NK-92 treated with Interleukin-12 subunit alpha and Interleukin-12 subunit beta, amount 100 ng/mL, for 24 hours (cell line): Measurements from ENCODE around the gene C13orf42.
"Not testable (repeated sequence)": the region's sequence is repeated elsewhere in the genome, so short reads cannot be mapped to it uniquely, and the experiment has no call there.

Experiments used
- DNase-seq: peaks from one replicate; lab custom pipeline; 2025; lab: John Stamatoyannopoulos, UW

Gene C13orf42

DNA sequence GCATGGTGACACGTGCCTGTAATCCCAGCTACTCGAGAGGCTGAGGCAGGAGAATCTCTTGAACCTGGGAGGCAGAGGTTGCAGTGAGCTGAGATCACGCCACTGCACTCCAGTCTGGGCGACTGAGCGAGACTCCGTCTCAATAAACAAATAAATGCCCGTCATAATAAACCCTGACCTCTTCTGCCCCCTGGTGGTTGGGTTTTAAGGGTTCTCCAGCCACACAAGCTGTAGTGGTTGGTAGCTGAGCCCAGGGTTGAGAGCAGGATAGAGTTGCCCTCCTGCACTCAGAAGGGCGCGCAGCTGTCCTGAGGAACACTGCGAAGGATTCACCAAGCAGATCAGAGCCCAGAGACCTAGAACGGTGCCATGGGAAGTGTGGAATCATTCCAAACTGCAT is 9.8 kb upstream of the C13orf42 start:
- not testable (repeated sequence) for DNase-seq

DNA sequence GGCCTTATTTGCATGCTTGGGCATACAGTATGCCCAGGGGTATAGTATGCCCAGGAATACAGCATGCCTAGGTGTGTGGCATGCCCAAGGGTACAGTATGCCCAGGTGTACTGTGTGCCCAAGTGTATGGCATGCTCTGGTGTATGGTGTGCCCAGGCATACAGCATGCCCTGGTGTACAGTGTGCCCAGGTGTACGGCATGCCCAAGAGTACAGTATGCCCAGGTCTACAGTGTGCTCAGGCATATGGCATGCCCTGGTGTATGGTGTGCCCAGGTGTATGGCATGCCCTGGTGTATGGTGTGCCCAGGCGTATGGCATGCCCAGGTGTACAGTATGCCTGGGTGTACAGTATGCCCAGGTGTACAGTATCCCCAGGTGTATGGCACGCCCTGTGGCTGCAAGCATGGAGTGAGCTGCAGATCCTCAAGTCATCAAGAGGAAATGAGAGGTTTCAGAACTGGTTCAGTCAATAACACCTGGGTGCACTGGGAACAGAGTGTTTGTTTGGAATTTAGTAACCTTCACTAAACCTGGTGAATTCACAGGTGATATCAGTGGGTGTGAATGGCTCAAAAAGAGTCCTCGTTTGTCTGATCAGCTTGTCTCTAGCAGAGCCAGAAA is 7.8 kb upstream of the C13orf42 start:
- DNase-seq, result no peak

DNA sequence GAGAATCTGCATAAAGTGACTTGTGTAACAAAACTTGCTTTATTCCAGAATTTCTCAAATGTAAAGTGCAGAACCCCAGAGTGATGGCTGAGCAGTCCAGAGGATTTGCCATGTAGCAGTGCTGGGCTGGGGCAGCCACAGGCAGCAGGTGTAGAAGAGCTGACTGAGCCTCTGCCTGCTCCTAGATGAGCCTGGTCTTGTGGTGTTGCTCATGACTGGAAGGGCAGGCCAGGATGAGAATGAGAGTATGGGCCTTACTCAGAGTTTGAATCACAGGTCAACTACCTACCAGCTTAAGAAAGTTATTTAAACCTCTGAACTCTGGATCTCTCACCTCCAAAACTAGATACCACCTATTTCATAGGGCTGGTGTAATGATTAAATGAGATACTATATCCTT is 2.9 kb upstream of the C13orf42 start:
- DNase-seq, result no peak

DNA sequence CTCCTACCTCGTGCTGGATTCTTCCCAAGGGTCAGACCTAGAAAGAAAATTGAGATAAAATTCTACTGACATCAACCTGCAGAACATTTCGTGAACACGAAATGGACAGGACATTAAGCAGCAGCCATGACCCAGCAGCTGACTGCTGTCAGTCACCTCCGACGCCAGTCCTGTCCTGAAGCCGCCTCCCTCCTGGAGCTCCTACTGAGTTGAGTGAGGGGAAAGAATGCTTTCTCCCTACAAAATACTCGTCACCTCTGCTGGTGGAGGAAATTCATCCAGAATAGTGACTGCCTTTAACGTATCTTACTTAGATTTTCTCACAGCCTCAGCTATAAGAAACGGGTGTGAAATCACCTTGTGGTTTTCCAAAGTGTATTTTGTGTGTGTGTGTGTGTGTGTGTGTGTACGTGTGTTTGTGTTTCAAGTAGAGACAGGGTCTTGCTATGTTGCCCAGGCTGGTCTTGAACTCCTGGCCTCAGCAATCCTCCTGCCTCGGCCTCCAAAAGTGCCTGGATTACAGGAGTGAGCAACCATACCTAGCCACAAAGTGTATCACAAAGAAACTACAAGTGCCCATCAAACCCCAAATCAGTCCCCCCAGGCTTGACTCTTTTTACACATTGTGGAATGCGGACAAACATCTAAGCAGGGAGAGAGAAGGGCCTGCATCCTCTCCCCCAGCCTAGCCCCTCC is 2.3 kb upstream of the C13orf42 start:
- no peak for DNase-seq

DNA sequence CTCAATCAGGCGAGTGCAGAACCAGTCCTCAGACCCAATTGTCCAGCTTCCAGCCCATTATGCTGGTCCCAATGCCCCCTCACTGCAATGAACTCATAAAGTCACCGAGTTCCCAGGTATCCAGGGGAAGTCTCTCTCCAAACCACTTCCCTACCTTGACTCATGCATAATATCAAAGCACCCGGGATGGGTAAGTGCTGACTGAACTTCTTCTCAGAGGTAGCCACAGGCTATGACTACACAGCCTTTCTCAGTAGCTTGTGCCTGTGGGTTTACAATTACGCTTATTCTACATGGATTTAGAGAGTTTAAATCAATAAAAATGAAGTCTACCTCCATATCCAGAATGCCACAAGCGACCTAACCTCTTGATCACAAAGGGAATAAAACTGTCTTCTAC is 1.7 kb upstream of the C13orf42 start:
- DNase-seq, result no peak

DNA sequence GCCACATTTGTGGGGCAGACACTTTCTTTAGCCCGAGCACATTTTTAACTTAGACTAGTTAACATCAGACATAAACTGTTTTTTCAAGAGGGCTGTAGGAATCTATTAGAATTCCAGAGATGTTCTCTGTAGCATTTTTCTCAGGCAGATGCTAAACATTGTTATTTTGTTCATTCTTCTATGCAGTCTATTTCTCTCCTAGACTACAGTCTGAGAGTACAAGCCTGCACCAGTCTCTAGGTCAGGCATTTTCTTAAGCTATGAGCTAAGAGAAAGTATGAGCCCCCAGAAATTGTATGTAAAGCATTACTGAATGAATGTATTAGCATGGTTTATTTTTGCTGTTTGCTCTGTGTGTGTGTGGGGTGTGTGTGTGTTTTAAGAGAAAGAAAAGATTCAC is 923 bp upstream of the C13orf42 start:
- no peak for DNase-seq

DNA sequence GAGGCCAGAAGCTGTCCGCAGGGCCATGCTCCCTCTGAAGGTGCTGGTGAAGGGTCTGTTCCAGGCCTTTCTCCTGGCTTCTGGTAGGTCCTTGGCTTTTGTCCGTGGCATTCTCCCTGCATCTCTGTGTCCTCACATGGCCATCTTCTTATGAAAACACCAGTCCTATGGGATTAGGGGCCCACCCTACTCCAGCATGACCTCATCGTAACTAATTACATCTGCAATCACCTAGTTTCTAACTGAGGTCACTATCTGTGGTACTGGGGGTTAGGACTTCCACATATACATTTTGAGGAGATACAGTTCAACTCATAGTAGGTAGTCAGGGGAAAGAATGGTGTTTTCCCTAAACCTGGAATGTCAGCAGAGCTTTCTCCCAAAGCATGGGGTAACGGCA is 3.1 kb downstream of the C13orf42 start:
- DNase-seq, result no peak

DNA sequence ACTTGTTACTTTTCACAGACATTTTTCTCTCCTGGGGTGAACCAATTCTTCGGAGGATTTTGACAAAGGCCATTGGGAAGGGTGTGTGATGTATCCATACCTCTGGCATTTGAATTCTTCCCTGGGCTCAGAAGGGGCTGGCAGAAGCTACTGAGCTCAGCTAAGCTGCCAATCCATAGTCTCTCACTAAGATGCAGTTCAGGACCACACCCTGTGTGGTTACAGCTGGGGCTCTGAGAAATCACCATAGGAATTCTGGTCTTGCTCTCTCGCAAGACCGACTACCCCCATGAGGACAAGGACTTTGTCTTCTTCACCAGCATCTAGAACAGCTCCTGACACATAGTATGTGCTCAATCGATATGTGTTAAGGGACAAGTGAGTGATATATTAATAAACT is 6.0 kb downstream of the C13orf42 start:
- DNase-seq, result no peak

DNA sequence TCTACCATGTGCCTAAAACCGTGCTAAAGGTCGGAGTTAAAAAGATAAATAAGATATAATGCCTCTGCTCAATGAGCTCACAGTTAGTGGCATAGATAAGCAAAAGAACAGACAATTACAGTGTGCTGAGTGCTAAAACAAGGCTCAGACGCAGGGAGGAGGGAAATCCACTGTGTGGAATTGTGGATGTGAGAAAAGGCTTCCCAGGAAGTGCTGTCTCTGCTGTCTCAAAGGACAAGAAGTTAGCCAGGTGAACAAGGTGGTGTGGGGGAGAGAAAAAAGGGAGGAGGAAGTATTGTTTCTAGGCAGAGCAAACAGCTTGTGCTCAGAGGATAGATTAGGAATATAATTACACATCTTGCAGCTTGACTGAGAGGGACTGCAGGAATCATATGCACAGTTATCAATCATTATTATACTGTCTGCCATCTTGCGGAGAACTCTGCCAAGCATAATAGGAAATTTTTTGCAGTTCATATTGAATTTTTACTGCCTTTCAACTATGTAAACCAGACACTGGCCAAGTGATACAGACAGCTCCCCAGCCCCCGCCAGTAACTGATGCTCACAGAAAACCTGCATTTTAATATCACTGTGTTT is 9.3 kb downstream of the C13orf42 start:
- DNase-seq, result no peak

DNA sequence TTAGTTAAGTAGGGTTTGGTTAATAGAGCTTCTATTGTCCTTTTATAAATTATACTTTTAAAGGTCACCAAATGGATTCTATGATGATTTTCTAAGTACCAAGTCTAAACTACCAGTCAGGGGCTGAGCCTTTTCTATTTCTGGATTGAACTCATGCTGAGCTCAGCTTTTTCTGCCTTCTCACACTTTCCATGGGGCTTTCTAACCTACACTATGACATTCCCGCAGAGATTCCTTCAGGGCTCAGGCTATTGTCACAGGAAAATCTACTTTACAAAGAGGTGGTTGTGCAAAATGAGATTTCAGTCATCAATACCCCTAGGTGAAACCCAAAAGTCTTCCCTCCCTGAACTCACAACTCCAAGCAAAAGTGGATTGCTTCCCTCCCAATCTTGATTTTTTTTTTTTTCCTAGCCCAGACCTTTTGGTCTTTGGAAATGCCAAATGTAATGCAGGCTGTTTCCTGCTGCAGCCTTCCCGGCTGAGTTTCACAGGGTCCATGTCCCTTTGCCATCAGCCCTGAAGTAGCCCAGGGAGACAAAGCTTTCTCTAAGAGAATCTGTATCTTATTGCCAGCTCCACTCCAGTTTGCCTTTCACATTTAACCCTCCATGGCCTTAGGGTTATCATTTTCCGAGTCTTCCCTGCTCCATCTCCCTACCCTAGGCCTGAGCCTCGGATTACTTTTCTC is 13.6 kb downstream of the C13orf42 start:
- no peak for DNase-seq

DNA sequence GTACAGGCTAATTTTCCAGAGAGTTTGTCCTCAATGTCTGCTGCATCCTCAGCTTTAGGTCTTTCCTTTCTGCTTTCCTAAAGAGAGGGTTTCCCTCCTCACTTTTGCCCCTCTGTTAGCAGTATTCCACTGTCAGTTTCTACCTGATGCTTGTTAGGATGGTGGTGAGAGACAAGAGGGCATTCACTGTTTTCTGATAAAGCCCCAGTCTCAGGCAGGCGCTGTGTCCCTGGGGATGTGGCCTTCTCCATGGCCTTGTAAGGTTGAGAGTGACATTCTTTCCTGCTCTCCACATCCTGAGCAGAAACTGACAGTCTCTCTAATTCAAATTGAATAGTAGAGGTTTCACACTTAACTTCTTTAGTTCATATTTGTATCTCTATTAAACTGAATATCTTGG is 14.9 kb downstream of the C13orf42 start:
- no peak for DNase-seq

DNA sequence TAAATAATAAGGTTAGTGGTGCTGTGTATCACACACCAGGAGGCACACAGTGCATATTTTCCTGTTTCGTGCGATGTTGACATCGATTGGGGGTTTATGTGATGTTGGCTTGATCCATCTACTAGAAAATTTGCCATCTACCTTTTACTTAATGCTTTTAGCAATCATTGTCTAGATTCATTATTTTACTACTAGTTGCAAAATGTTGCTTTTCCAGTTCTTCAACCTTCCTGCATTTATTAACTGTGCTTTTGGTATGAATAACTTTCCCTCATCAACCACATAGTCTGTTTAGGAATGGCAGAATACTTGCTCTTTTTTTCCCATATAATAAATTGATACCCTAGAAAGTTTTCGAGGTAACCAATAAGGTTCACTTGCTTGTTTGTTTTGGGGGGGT is 17.5 kb downstream of the C13orf42 start:
- DNase-seq, result no peak

DNA sequence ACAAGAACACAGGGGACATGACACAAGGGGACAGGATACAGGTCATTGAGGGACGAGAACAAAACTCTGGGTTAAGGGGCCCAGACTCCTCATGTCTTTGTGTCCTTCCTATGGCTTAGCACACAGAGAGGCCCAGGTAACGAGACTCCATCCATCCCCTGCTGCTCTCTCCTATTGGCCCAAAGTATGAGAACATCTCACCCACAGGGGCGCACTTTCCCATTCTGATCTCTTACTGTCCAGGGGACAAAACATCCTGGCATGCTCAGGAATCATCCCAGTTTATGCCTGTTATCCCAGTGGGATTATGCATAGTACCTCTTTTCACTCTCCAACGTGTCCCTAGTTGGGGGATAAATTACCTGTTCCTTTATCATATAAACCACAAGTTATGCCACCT is 19.2 kb downstream of the C13orf42 start:
- no peak for DNase-seq

DNA sequence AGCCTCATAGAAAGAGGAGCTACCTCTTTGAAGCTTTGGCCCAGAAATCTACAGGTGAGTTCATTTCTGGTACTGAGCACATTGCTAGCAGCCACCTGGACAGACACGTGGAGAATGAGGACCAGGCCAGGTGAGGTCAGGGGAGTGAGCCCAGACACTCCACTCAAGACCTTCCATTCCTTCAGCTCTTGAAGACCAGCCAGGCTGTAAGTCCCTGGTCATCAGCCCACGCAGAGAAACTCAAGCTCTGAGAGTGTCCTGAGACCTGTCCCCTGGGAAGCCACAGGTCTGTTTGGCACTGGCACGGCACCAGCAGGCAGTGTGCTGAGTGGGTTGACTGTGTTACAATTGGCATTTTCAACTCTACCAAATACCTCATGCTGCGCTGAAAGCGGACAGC is 27.4 kb downstream of the C13orf42 start:
- DNase-seq, result no peak

DNA sequence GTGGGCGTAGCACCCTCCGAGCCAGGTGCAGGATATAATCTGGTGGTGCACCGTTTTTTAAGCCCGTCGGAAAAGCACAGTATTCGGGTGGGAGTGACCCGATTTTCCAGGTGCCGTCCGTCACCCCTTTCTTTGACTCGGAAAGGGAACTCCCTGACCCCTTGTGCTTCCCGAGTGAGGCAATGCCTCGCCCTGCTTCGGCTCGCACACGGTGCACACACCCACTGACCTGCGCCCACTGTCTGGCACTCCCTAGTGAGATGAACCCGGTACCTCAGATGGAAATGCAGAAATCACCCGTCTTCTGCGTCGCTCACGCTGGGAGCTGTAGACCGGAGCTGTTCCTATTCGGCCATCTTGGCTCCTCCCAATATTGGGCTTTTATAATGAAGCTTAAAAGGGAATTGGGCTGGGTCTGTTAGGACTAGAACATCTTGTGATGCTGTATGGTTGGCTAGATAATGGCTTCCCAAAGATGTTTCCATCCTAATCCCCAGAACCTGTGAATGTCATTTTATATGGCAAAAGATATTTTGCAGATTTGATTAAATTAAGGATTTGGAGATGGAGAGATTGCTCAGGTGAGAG is 30.5 kb downstream of the C13orf42 start:
- not testable (repeated sequence) for DNase-seq

DNA sequence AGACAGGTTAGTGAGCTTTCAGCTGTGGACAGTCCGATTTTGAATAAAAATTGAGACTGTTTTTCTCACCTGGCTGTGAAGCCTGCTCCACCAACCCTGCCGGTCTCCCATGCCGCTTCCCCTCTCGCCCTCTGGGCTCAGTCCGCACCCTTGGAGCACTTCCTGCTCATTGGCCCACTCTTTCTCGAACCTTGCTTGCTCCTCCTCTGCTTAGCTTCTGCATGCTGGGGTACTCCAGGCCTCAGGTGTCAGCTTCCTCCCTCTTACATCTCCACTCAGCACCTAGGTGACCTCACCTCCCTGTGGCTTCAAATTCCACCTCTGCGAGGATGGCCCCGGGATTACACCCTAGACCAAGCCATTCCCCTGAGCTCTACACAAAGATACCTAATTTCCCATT is 39.6 kb downstream of the C13orf42 start:
- DNase-seq, result no peak

DNA sequence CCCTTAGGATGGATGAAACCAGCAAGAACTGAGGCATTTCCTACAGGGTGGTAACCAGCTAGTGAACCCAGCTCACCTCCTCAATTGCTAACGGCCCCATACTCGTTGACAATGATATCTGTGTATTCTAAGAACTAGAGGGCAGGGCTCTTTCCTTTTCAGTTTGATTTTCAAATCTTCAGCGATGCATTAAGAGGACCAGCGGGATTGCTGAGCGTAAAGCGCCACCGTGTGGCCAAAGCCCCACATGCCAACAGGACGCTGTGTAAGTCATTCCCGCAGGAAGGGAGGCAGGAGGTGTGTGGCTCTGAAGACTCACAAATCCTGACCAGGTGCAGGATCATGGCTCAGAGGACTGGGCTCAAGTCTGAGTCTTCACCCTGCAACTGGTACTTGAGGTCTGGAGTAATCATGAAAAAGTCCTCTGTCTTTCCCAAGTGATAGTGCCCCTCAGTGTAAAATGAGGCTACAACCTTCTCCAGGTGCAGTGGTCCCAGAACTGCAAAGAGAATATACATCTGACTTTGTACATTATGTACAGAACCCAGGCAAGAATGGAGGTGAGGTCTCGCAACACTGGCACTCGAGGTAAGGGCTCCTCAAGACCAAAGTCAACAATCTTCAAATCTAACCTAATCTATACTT is 40.9 kb downstream of the C13orf42 start:
- peak; percentile 63 for DNase-seq

DNA sequence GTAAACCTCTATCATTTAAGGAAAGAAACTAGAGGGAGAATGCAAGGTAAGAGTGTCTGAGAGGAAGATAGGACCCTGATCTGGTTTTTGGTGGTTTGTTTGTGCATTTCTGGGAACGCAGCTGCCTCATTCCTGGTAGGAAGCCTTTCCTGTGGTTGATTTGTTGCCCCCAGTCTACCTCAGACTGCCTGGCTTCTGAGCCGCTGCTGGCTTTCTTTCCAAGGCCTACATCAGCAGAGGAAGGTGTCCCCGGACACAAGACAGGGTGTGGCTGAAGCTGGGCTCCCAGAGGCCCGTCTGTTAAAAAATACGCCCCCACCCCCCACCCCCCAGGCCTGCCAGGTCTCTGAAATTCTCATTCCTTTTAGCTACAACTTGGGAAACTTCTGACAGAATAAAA is 42.6 kb downstream of the C13orf42 start:
- no peak for DNase-seq

DNA sequence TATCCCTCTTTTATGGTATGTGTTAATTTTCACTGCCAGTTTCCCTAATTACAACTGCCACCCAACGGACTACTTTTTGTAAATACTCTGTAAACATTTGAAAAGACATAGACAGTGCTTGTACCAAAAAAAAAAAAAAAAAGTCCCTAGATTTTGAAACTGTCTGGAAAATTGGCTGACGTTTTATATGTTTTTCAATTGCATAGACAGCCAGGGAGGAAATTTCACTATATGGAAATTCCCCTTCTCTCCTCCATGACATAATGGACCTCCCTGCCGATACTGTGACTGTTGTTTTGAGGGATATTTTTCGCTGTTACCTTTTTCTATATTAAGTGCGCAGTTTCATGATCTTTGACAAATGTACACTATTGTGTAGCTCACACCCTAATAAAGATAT is 43.4 kb downstream of the C13orf42 start:
- no peak for DNase-seq

DNA sequence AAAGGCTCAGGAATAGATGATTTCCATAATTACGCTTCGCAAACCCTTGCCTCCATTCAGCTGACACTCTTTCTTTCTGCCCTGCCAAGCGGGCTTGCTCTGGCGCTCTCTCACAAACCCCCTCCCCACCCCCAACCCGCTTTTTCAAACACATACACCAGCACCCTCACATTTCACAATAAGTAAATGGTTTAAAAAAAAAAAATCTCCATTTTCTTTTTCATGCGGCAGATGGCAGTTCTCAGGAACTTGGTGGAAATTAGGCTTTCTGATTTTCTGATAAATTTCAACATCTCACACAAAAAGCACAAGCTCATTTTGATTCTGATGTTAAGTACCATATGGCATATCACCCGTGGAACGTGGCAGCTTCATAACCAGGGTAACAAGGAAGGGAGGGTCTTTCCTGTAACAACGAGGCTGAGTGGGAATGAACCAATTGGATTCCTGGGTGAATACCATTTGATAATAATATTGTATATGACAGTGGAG is 43.8 kb downstream of the C13orf42 start:
- no peak for DNase-seq

DNA sequence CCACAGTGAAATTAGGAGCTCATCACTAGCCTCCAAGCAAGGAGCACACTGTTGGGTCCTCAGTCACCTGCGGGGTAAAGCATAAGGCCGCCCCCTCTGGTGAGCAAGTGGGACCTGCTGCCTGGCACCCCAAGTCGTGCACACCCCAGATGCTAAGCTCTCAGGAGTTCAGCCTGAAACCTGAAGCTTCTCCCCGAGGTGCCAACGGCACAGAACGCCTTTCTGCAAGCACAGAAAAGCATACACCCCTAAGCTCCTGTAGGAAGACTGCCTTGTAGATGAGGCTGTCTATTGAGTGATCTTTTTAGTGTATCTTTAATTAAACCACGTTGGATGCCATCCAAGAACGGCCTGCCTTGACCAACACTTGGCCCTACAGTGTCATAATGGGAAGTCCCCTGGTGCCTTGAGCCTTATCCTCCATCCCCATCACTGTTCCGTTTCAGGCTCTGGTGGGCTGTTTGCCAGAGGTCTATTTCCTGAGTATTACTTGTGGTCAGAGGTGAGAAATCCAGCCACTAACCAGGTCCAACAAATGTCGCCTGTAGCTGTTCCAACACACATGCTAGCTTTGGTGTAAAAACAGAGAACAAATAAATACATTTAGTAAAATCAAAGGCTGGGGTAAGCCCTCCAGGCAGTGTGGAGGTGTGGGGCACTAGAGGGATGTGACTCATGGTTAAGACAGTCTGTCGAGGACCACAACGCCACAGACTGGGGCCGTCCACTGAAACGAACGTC is 44.8 kb downstream of the C13orf42 start:
- no peak for DNase-seq
